ENCODE measurements around the gene PRDM16.
A peak's percentile ranks its signal among the peaks of the same experiment; 100 is the strongest.

PRDM16 gene

DNA sequence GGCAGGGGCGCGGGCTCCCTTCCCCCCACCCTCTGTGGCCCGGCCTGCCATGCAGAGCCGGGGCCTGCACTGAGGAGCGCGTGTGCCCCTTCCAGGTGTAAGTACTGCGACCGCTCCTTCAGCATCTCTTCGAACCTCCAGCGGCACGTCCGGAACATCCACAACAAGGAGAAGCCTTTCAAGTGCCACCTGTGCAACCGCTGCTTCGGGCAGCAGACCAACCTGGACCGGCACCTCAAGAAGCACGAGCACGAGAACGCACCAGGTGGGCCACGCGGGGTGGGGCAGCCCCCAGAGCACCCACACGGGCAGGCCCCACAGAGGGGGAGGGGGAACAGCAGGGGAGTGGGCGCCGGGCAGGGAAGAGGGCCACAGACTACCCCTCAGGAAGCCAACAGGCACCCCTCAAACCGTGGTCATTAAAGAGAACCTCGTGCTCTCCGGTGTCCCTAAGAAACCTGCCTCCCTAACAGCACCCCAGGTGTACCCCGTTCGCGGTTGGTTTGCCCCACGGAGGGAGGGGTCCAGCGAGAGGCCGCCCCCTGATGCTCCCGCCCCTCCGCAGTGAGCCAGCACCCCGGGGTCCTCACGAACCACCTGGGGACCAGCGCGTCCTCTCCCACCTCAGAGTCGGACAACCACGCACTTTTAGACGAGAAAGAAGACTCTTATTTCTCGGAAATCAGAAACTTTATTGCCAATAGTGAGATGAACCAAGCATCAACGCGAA lies 356.6 kb downstream of the PRDM16 start:
- H3K4me1 ChIP-seq: peaks cover 28% of the 10 kb centered on the region
- no peak overlapping the region for H3K9ac ChIP-seq
- H4K20me1 ChIP-seq: peaks cover 15% of the 10 kb centered on the region; the same call in 1 of the 2 replicates
- peak overlapping the region; percentile 69; the same call in 1 of the 2 replicates for H3K4me2 ChIP-seq
- peaks cover 38% of the 10 kb centered on the region for H3K27me3 ChIP-seq
- no peak overlapping the region for H3K27ac ChIP-seq
- no peak for TF ChIP-seq Cebpa-rat (IDR thresholded peaks at IDR 0.05)
- H3K9me3 ChIP-seq: no peaks in the 10 kb centered on the region
- H3K4me3 ChIP-seq: no peak overlapping the region
- H3K36me3 ChIP-seq: no peaks in the 10 kb centered on the region

DNA sequence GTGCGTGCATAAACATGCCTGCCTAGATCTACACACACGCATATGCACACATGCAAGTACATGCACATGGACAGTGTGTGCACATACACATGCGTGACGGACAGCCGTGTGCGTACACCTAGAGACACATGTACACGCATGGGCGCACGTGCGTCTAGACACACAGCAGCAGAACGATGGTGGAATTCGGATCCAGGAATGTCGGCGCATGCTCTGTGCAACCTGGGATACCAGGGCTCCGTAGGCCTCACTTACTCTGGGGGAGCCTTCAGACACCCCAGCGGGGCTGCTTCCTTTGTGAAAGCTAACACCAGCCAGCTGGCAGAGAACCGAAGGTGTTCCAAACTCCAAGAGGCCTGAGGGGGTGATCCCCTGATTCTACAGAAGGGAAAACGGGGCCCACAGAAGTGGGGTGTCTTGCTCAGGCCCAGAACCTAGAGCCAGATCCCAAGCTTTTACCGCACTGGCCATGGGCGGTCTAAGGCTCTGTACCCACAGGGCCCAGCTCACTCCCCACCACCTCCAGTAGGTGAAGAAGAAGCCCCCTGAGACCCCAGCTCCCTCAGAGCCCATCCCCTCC lies 358.0 kb downstream of the PRDM16 start:
- Histone ChIP-seq H3K4me1 (peaks cover 28% of the 10 kb centered on the region), H3K27me3 (peaks cover 24% of the 10 kb centered on the region), H3K4me3 (no peak overlapping the region), H3K27ac (no peak overlapping the region), H3K9ac (no peak overlapping the region), H4K20me1 (peaks cover 3% of the 10 kb centered on the region; the same call in 1 of the 2 replicates), H3K36me3 (no peaks in the 10 kb centered on the region), H3K4me2 (no peak overlapping the region), H3K9me3 (no peaks in the 10 kb centered on the region)
- TF ChIP-seq Cebpa-rat (IDR thresholded peaks at IDR 0.05): no peak

DNA sequence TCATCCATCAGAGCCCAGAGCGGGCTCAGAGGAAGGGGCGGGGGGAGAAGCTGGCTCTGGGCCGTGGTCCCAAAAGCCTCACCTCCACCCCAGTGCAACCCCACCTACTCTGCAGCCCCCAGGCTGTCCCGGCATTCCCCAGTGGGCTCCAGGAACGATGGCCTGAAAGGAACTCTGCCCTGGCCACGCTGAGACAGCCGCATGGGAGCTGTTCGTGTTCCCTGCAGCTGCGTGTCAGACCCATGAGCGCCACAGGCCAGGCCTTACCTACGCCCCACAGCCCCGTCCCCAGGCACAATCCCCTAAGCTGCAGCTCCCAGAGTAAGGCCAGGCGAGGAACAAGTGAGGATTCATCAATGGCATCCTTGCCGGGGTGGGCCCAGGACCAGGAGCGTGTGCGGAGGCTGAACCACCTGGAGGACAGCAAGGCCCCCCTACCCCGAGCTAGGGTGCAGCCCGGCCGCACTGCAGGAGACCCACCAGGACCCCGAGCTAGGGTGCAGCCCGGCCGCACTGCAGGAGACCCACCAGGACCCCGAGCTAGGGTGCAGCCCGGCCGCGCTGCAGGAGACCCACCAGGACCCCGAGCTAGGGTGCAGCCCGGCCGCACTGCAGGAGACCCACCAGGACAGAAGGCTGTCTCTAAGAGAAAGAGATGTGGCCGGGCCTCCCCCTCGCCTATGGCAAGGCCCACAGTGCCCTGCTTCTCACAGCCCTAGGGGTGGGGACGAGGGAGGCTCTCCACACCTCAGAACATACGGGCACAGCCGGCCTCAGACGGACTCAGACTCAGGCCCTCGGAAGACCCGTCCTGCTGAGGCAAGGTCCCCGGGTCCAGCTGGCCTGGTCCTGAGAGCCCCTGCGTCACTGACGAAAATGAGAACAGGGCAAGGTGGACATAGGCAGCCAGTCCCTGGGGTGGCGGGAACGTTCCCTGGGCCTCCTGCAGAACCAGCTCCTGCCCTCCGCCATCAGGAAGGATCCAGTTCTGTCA lies 359.0 kb downstream of the PRDM16 start:
- Histone ChIP-seq H3K4me2 (no peak overlapping the region), H3K27me3 (peaks cover 15% of the 10 kb centered on the region), H3K36me3 (no peaks in the 10 kb centered on the region), H3K27ac (no peak overlapping the region), H3K4me1 (peaks cover 24% of the 10 kb centered on the region), H3K9me3 (no peaks in the 10 kb centered on the region), H3K9ac (no peak overlapping the region), H3K4me3 (no peak overlapping the region), H4K20me1 (no peaks in the 10 kb centered on the region; the same call in 1 of the 2 replicates)
- no peak for TF ChIP-seq Cebpa-rat (IDR thresholded peaks at IDR 0.05)

DNA sequence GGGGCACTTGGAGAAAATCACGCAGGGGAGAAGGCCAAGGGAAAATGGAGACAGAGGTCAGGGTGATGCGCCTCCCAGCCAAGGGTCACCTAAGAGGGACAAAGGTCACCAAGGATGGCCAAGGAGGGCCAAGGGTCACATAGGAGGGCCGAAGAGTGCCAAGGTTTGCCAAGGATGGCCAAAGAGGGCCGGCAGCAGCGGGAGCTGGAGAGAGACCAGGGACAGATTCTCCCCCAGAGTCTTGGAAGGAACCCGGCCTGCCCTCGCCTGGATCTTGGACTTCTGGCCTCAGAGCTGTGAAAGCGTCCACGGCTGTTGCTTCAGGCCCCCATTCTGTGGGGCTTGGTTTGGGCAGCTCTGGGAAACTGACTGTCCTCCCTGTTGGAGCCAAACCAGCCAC lies 359.9 kb downstream of the PRDM16 start:
- H3K36me3 ChIP-seq: no peaks in the 10 kb centered on the region
- peaks cover 12% of the 10 kb centered on the region; the same call in 1 of the 2 replicates for H3K27me3 ChIP-seq
- no peak overlapping the region for H3K4me2 ChIP-seq
- no peaks in the 10 kb centered on the region; the same call in 1 of the 2 replicates for H4K20me1 ChIP-seq
- H3K4me3 ChIP-seq: no peak overlapping the region
- H3K4me1 ChIP-seq: peaks cover 15% of the 10 kb centered on the region
- no peak for TF ChIP-seq Cebpa-rat (IDR thresholded peaks at IDR 0.05)
- no peak overlapping the region for H3K9ac ChIP-seq
- no peak overlapping the region for H3K27ac ChIP-seq
- H3K9me3 ChIP-seq: no peaks in the 10 kb centered on the region

DNA sequence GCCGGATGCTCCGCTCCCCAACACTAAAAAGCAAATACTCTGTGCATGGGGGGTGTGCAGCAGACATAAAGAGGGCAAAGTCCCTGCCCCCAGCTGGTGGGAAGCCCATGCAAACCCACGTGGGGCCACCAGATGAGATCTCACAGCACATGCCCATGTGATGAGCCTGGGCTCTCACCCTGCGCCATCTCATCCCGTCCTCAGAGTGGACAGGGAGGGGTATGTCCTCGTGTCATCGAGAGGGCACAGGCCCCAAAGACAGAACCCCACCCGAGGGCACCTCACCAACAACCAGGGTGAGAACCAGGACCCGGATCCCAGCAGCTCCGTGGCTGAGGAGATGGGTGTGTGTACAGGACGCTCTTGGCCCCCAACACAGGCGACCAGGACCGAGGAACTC lies 360.3 kb downstream of the PRDM16 start:
- TF ChIP-seq Cebpa-rat (IDR thresholded peaks at IDR 0.05): no peak
- peaks cover 11% of the 10 kb centered on the region for H3K4me1 ChIP-seq
- H3K9ac ChIP-seq: no peak overlapping the region
- no peak overlapping the region for H3K4me2 ChIP-seq
- peaks cover under 1% of the 10 kb centered on the region; the same call in 1 of the 2 replicates for H4K20me1 ChIP-seq
- no peaks in the 10 kb centered on the region for H3K36me3 ChIP-seq
- peaks cover 9% of the 10 kb centered on the region; the same call in 1 of the 2 replicates for H3K27me3 ChIP-seq
- H3K27ac ChIP-seq: no peak overlapping the region
- no peaks in the 10 kb centered on the region for H3K9me3 ChIP-seq
- H3K4me3 ChIP-seq: no peak overlapping the region

DNA sequence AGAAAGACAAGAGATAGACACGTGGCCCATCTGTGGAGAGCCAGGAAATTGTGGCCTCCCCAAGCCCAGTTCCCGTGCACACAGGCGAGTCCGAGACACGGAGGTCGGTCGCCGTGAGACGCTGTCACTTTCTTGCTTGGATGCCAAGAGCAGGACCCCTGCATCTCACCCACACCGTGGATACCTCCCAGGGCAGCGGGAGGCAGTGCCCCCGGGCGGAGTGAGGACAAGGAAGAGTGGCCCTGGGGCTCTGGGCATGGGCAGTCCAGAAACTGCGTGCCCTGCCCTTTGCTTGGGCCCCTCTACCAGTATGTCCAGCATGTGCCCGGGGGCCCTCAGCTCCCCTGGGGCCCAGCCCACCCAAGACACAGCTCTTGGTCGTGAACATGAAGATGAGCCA lies 360.8 kb downstream of the PRDM16 start:
- Histone ChIP-seq H3K9me3 (no peaks in the 10 kb centered on the region), H3K27ac (no peak overlapping the region), H3K4me2 (no peak overlapping the region), H3K9ac (no peak overlapping the region), H4K20me1 (peaks cover 5% of the 10 kb centered on the region; the same call in 1 of the 2 replicates), H3K4me3 (no peak overlapping the region), H3K4me1 (peaks cover 6% of the 10 kb centered on the region; the same call in 1 of the 2 replicates), H3K27me3 (peaks cover 12% of the 10 kb centered on the region), H3K36me3 (no peaks in the 10 kb centered on the region)
- TF ChIP-seq Cebpa-rat (IDR thresholded peaks at IDR 0.05): no peak

DNA sequence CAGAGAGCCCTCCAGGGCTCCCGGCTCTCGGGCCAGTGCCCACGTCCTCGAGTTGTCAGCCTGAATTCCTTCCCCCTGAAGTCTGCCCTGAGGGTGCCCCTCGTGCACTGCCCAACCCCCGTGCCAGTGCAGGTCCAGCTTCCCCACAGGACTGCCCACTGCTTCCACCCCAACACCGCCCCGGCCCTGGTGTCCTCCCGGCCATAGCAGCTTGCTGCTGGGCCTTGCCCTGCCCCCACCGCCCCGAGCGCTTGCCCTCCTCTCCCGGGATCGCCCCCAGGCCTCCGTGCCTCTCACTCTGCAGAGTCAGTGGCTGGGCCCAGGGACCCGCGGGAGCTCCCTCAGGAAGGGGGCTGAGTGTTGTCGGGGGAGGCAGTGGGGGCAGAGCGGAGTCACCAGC lies 361.4 kb downstream of the PRDM16 start:
- H3K9me3 ChIP-seq: no peaks in the 10 kb centered on the region
- TF ChIP-seq Cebpa-rat (IDR thresholded peaks at IDR 0.05): no peak
- H3K4me1 ChIP-seq: 0 out of 2 replicates have a peak, but pooled peaks cover under 1% of the 10 kb centered on the region
- H3K27me3 ChIP-seq: peaks cover 13% of the 10 kb centered on the region
- no peak overlapping the region for H3K27ac ChIP-seq
- no peak overlapping the region for H3K4me3 ChIP-seq
- no peak overlapping the region for H3K4me2 ChIP-seq
- peaks cover 6% of the 10 kb centered on the region; the same call in 1 of the 2 replicates for H4K20me1 ChIP-seq
- no peaks in the 10 kb centered on the region for H3K36me3 ChIP-seq
- H3K9ac ChIP-seq: no peak overlapping the region

DNA sequence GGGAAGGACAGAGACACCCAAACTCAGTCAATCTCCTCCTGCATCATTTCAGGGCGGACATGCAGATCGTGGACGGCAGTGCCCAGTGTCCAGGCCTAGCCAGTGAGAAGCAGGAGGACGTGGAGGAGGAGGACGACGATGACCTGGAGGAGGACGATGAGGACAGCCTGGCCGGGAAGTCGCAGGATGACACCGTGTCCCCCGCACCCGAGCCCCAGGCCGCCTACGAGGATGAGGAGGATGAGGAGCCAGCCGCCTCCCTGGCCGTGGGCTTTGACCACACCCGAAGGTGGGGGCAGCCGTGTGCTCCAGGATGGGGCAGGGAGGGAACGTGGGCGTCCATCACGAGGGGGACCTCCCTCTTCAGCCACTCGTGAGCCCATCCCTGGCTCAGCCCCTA lies 361.8 kb downstream of the PRDM16 start:
- peaks cover 6% of the 10 kb centered on the region; the same call in 1 of the 2 replicates for H4K20me1 ChIP-seq
- H3K9ac ChIP-seq: no peak overlapping the region
- no peaks in the 10 kb centered on the region for H3K4me1 ChIP-seq
- H3K27ac ChIP-seq: no peak overlapping the region
- H3K4me2 ChIP-seq: no peak overlapping the region
- H3K9me3 ChIP-seq: no peaks in the 10 kb centered on the region
- no peak for TF ChIP-seq Cebpa-rat (IDR thresholded peaks at IDR 0.05)
- no peak overlapping the region for H3K4me3 ChIP-seq
- peaks cover 17% of the 10 kb centered on the region for H3K27me3 ChIP-seq
- no peaks in the 10 kb centered on the region for H3K36me3 ChIP-seq

DNA sequence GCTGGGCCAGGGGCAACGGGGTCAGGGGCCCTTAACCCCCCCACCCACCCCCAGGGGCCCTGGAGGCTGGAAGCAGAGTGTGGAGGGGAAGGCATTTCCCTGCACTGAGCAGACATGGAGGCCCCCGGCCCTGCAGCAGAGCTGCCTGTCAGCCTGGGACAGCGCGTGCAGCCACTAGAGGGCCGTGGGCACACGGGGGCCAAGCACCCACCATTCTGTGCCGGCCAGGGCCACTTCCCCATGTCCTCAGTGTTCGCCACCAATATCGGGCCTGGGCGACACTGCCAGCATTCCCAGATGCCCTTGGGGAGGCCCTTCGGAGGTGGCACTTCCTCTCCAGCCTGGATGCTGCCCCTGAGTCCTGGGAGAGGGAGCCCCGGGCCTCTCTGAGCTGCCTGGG lies 362.3 kb downstream of the PRDM16 start:
- no peak overlapping the region for H3K9ac ChIP-seq
- no peaks in the 10 kb centered on the region for H3K4me1 ChIP-seq
- no peak overlapping the region for H3K4me2 ChIP-seq
- no peak for TF ChIP-seq Cebpa-rat (IDR thresholded peaks at IDR 0.05)
- no peaks in the 10 kb centered on the region for H3K9me3 ChIP-seq
- H3K27me3 ChIP-seq: peaks cover 18% of the 10 kb centered on the region
- no peaks in the 10 kb centered on the region for H3K36me3 ChIP-seq
- no peak overlapping the region for H3K4me3 ChIP-seq
- no peak overlapping the region for H3K27ac ChIP-seq
- peaks cover 6% of the 10 kb centered on the region; the same call in 1 of the 2 replicates for H4K20me1 ChIP-seq

All from BLaER1 (cell line).